Ascending aorta (tissue), 2 donors: ENCODE data around the gene NAV2. TPM values are rescaled to one million over a fixed set of nuclear protein-coding genes. Genes with fewer than 3 reads are reported as not detected.

Experiments
- DNase-seq, 2 donors: peaks; one replicate each; pipeline ENCODE4 v3.0.0-alpha.2; 2019; ENCODE audit warnings: low spot score in 2 of 2
- H3K27ac ChIP-seq, 2 donors: fragments of 200-600 bp; sonication (generic); one replicate each; pipeline ENCODE4 v1.5.1; 2016 to 2017; ENCODE audit warnings: mild to moderate bottlenecking in 1 of 2
- H3K27me3 ChIP-seq: fragments of 200-600 bp; sonication (generic); one replicate; pipeline ENCODE4 v1.5.1; 2017
- H3K36me3 ChIP-seq, 2 donors: fragments of 200-600 bp; sonication (generic); one replicate each; pipeline ENCODE4 v1.5.1; 2016
- H3K4me1 ChIP-seq, 2 donors: fragments of 200-600 bp; sonication (generic); one replicate each; pipeline ENCODE4 v1.5.1; 2016 to 2017; ENCODE audit warnings: mild to moderate bottlenecking in 1 of 2
- H3K4me3 ChIP-seq, 2 donors: fragments of 200-600 bp; sonication (generic); one replicate each; pipeline ENCODE4 v1.5.1; 2016 to 2017; ENCODE audit warnings: mild to moderate bottlenecking in 1 of 2
- H3K9me3 ChIP-seq, 2 donors: fragments of 200-600 bp; sonication (generic); one replicate each; pipeline ENCODE4 v1.5.1; 2016
- intact Hi-C: fragments of 100-400 bp; cut with DNase I; formaldehyde crosslinking; loops from one replicate; pipeline ENCODE4 v1.15.1; 2023
- total RNA-seq: library from RNA; depleted of rRNA; stranded (reverse); fragments of >200 nt; gene quantifications from one replicate; pipeline ENCODE4 v1.1.0, GENCODE V29; 2016
- TF ChIP-seq, protein P1 (sequence below), 3 experiments: fragments of 200-600 bp in 2 of 3; fragments of 450-650 bp in 1 of 3; sonication (generic) in 2 of 3; IDR thresholded peaks; one replicate each; pipeline ENCODE4 v1.5.1; 2016 to 2019; ENCODE audit warnings: antibody characterized with exemption in 3 of 3, mild to moderate bottlenecking in 1 of 3, moderate library complexity in 1 of 3

The NAV2 gene
- total RNA-seq, 1 donor from 2014 or later: 62.6 TPM

DNA sequence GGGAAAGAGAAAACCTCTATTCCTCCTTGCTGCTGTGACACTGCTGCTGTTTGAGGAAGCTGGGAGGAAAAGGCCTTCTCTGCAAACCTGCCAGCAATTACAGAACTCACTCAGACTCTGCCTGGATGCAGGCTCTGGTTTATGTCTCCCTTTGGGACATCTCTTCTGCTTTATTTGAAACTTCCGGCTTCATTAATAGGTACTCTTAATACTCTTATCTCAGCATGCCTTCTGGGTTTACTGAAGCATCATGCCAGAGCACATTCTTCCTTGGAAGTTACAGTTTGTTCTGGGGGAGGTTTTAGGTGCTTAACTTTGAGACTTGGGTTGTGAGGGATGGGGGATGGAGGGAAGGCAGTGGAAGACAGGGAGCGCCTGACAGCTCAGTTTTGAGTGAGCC lies 79.9 kb downstream of the NAV2 start:
- no peak overlapping the region for H3K27ac ChIP-seq
- no peaks in the 10 kb centered on the region for H3K9me3 ChIP-seq
- TF ChIP-seq, protein P1, sequence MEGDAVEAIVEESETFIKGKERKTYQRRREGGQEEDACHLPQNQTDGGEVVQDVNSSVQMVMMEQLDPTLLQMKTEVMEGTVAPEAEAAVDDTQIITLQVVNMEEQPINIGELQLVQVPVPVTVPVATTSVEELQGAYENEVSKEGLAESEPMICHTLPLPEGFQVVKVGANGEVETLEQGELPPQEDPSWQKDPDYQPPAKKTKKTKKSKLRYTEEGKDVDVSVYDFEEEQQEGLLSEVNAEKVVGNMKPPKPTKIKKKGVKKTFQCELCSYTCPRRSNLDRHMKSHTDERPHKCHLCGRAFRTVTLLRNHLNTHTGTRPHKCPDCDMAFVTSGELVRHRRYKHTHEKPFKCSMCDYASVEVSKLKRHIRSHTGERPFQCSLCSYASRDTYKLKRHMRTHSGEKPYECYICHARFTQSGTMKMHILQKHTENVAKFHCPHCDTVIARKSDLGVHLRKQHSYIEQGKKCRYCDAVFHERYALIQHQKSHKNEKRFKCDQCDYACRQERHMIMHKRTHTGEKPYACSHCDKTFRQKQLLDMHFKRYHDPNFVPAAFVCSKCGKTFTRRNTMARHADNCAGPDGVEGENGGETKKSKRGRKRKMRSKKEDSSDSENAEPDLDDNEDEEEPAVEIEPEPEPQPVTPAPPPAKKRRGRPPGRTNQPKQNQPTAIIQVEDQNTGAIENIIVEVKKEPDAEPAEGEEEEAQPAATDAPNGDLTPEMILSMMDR (IDR thresholded peaks at IDR 0.05): no peak
- no peaks in the 10 kb centered on the region for H3K27me3 ChIP-seq
- peaks cover 4 to 49% of the 10 kb centered on the region in 2 donors for H3K4me1 ChIP-seq
- DNase-seq: no peak
- H3K36me3 ChIP-seq: peaks cover 0 to 4% of the 10 kb centered on the region in 2 donors
- intact Hi-C loops: no loop called here
- H3K4me3 ChIP-seq: no peak overlapping the region

DNA sequence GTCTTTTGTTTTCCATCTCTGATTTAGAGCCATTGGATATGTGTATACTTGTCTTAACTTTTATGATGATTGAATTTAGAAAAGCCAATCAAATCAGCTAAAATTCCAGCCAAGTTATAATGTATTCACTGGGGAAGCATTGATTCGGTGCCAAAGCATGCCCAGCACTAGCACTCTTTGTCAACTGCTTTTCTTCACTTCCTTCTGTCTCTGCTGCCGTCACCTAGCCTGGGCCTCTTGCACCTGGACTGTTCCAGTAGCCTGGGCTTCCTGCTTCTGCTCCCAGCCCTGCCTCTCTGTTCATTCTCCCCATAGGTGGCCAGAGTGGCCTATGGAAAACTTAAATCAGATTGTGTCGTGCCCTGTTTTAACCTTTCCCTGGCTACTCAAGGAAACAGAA lies 80.7 kb downstream of the NAV2 start:
- Histone ChIP-seq H3K4me3 (no peak overlapping the region), H3K36me3 (peaks cover 0 to 4% of the 10 kb centered on the region in 2 donors), H3K4me1 (peaks cover 4 to 48% of the 10 kb centered on the region in 2 donors), H3K9me3 (no peaks in the 10 kb centered on the region), H3K27me3 (no peaks in the 10 kb centered on the region), H3K27ac (no peak overlapping the region)
- TF ChIP-seq, protein P1 (IDR thresholded peaks at IDR 0.05): no peak
- intact Hi-C loops: no loop called here
- no peak for DNase-seq

DNA sequence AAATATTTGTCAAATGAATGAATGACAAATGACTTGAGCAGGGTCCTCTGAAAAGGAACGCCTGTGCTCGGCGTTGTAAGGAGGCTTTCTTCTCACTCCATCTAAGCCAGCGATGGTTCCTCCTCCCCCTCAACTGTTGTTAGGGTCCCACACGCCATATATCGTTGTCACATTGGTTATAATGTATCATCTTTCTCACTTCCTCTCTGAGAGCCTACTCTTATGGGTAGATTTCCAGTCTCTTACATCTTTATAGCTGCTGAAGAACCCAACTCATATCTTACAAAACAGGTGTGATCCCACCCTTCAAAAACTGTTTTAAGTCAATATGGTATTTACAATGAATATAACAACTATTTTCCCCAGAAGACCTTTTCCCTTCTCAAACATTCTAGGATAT lies 81.5 kb downstream of the NAV2 start:
- Histone ChIP-seq H3K27me3 (no peaks in the 10 kb centered on the region), H3K4me1 (peaks cover 4 to 48% of the 10 kb centered on the region in 2 donors), H3K4me3 (no peak overlapping the region), H3K27ac (no peak overlapping the region), H3K36me3 (peaks cover 0 to 5% of the 10 kb centered on the region in 2 donors), H3K9me3 (no peaks in the 10 kb centered on the region)
- TF ChIP-seq, protein P1 (IDR thresholded peaks at IDR 0.05): no peak
- intact Hi-C loops: no loop called here
- no peak for DNase-seq

DNA sequence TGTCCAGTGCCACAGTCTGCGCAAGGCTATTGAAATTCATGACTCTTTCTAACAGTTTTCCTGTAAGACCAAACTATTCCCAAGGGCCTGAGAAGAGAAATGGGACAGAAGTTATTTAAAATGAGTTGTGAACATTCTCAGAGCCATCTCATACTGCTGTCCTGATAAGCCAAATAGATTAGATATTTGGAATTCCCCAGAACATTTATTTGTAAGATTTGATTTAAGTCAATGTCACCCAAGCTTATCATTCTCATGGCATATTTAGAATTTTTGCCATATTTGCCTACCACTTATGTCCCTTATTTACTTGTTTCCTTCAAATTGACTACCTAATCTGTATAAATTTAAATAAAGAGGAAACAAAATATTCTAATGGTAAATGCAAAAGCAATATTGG lies 82.4 kb downstream of the NAV2 start:
- Histone ChIP-seq H3K27ac (no peak overlapping the region), H3K4me3 (no peak overlapping the region), H3K36me3 (peaks cover 0 to 9% of the 10 kb centered on the region in 2 donors), H3K4me1 (peaks cover 4 to 48% of the 10 kb centered on the region in 2 donors), H3K27me3 (no peaks in the 10 kb centered on the region), H3K9me3 (no peaks in the 10 kb centered on the region)
- TF ChIP-seq, protein P1 (IDR thresholded peaks at IDR 0.05): no peak
- intact Hi-C loops: no loop called here
- no peak for DNase-seq

DNA sequence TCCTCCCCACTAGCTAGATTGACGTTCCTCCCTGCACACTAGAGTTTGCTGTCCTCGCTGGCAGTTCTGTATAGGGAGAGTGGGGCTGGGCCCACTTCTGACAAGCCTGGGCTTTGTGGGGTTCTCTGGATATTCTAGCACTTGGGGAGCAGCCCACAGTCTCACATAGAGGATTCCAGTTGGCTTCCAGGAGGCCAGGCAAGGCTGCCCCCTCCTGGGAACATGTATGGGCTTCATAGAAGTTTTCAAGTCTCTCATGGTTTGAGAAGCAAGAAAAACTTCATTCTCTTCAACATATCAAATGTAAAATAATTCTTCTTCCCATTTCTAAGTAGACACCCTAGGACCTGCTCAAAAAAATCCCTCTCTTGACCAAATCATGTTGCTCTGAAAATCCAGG lies 87.5 kb downstream of the NAV2 start:
- Histone ChIP-seq H3K4me1 (peaks cover 8 to 57% of the 10 kb centered on the region in 2 donors), H3K36me3 (peaks cover 0 to 5% of the 10 kb centered on the region in 2 donors), H3K27ac (no peak overlapping the region), H3K27me3 (no peaks in the 10 kb centered on the region), H3K4me3 (no peak overlapping the region), H3K9me3 (no peaks in the 10 kb centered on the region)
- no peak for DNase-seq
- TF ChIP-seq, protein P1 (IDR thresholded peaks at IDR 0.05): peak in 1 of 3 experiments; percentile 31
- intact Hi-C loops: no loop called here
